PFSK-1 (cell line): ENCODE measurements around the gene KCNK6.

Experiments
- POLR2AphosphoS5 ChIP-seq: IDR thresholded peaks from 2 replicates; pipeline ENCODE4 v1.6.1; 2012; ENCODE audit warnings: low read depth, mild to moderate bottlenecking, control low read depth, low read length, moderate library complexity
- REST ChIP-seq, 2 experiments: IDR thresholded peaks; 2 replicates each; pipeline versions ENCODE4 v1.6.1 to v1.8.0; 2011 to 2012; ENCODE audit warnings: low read depth in 2 of 2, low read length in 2 of 2, control low read depth in 1 of 2, inconsistent platforms in 1 of 2, mild to moderate bottlenecking in 1 of 2, moderate library complexity in 1 of 2; ENCODE audit not compliant: insufficient read depth in 1 of 2
- SIN3A ChIP-seq: IDR thresholded peaks from 2 replicates; pipeline ENCODE4 v1.6.1; 2012; ENCODE audit warnings: mild to moderate bottlenecking, low read length, moderate library complexity, borderline replicate concordance; ENCODE audit not compliant: insufficient read depth
- TAF1 ChIP-seq: IDR thresholded peaks from 2 replicates; pipeline ENCODE4 v1.6.1; 2012; ENCODE audit warnings: low read length, control low read depth, borderline replicate concordance; ENCODE audit not compliant: insufficient read depth

- no peak for TF ChIP-seq TAF1
- no peak for TF ChIP-seq REST (IDR thresholded peaks at IDR 0.05; ENCODE audit: insufficient read depth in 1 of 2, low read depth in 2 of 2, low read length in 2 of 2)
- no peak for TF ChIP-seq POLR2AphosphoS5
- no peak for TF ChIP-seq SIN3A
These were observed 29.0 kb upstream of the KCNK6 start for GRCh38 chr19:38290631-38291147.
